Tibial nerve (tissue), 4 donors: ENCODE data around the gene CACNB3. TPM values are rescaled to one million over a fixed set of nuclear protein-coding genes. Genes with fewer than 3 reads are reported as not detected.

ENCODE experiments used
- DNase-seq, 2 donors: peaks; one replicate each; pipeline ENCODE4 v3.0.0-alpha.2; 2019; ENCODE audit warnings: low spot score in 2 of 2
- H3K27ac ChIP-seq, 4 donors: fragments of 200-600 bp; sonication (generic) in 3 of 4; one replicate each; pipeline ENCODE4 v1.5.1; 2017 to 2019; ENCODE audit warnings: mild to moderate bottlenecking in 1 of 4
- H3K27me3 ChIP-seq, 2 donors: fragments of 200-600 bp; sonication (generic) in 1 of 2; one replicate each; pipeline versions ENCODE4 v1.5.1 to v1.6.0; 2017 to 2019
- H3K36me3 ChIP-seq, 3 donors: fragments of 200-600 bp; sonication (generic); one replicate each; pipeline ENCODE4 v1.5.1; 2018 to 2019
- H3K4me1 ChIP-seq, 4 donors: fragments of 200-600 bp; sonication (generic) in 3 of 4; one replicate each; pipeline ENCODE4 v1.5.1; 2017 to 2019
- H3K4me3 ChIP-seq, 4 donors: fragments of 200-600 bp; sonication (generic) in 3 of 4; one replicate each; pipeline ENCODE4 v1.5.1; 2017 to 2019; ENCODE audit warnings: mild to moderate bottlenecking in 1 of 4, moderate library complexity in 1 of 4
- H3K9me3 ChIP-seq, 4 donors: fragments of 200-600 bp; sonication (generic) in 3 of 4; one replicate each; pipeline ENCODE4 v1.5.1; 2017 to 2019
- CTCF ChIP-seq, 5 experiments: fragments of 200-600 bp in 3 of 5; fragments of 450-650 bp in 2 of 5; sonication (generic) in 3 of 5; IDR thresholded peaks; one replicate each; pipeline ENCODE4 v1.5.1; 2016 to 2019; ENCODE audit warnings: antibody characterized with exemption in 5 of 5, mild to moderate bottlenecking in 3 of 5, moderate library complexity in 2 of 5
- EP300 ChIP-seq, 2 donors: sonication (generic); formaldehyde crosslinking; IDR thresholded peaks; one replicate each; pipeline ENCODE4 v1.6.1; 2017; ENCODE audit warnings: antibody characterized with exemption in 2 of 2, mild to moderate bottlenecking in 1 of 2
- POLR2A ChIP-seq, 2 donors: fragments of 450-650 bp; IDR thresholded peaks; one replicate each; pipeline ENCODE4 v1.6.1; 2017; ENCODE audit warnings: antibody characterized with exemption in 2 of 2, mild to moderate bottlenecking in 2 of 2, moderate library complexity in 2 of 2
- WGBS, 2 donors: methylation state at CpG; one replicate each; pipeline ENCODE4 v1.1.5; 2018; 5-methylcytosine and 5-hydroxymethylcytosine counted together
- total RNA-seq, 4 donors: library from RNA; depleted of rRNA; stranded (reverse); fragments of >200 nt; gene quantifications; one replicate each; pipeline ENCODE4 v1.1.0, GENCODE V29; 2016

Gene CACNB3
- total RNA-seq, 4 donors from 2014 or later: 9.8 to 31.2 (median 20.7) TPM

GRCh38 chr12:48819986-48820725, 1.9 kb downstream of the CACNB3 start:
- TF ChIP-seq POLR2A (IDR thresholded peaks at IDR 0.05) (no peak), CTCF (IDR thresholded peaks at IDR 0.05) (no peak), EP300 (IDR thresholded peaks at IDR 0.05) (no peak)
- no peaks in the 10 kb centered on the region for H3K27me3 ChIP-seq
- H3K4me1 ChIP-seq: peaks cover 0 to 48% (median 13%) of the 10 kb centered on the region in 4 donors
- no peaks in the 10 kb centered on the region for H3K9me3 ChIP-seq
- no peak for DNase-seq
- WGBS, 2 donors: 66 to 68% methylated on average over 5 of the region's 5 CpGs
- H3K27ac ChIP-seq: no peak overlapping the region
- H3K36me3 ChIP-seq: peaks cover 0 to 15% (median 0%) of the 10 kb centered on the region in 3 donors
- no peak overlapping the region for H3K4me3 ChIP-seq

GRCh38 chr12:48822139-48822538, 3.8 kb downstream of the CACNB3 start:
- Histone ChIP-seq H3K27me3 (no peaks in the 10 kb centered on the region), H3K4me1 (peaks cover 0 to 30% (median 5%) of the 10 kb centered on the region in 4 donors), H3K36me3 (peaks cover 0 to 35% (median 0%) of the 10 kb centered on the region in 3 donors), H3K27ac (no peak overlapping the region), H3K9me3 (no peaks in the 10 kb centered on the region), H3K4me3 (no peak overlapping the region)
- no peak for TF ChIP-seq EP300 (IDR thresholded peaks at IDR 0.05)
- no peak for TF ChIP-seq CTCF (IDR thresholded peaks at IDR 0.05)
- TF ChIP-seq POLR2A (IDR thresholded peaks at IDR 0.05): no peak
- 83 to 90% methylated on average over 5 of the region's 5 CpGs for WGBS, 2 donors
- DNase-seq: no peak

GRCh38 chr12:48822711-48823110, 4.4 kb downstream of the CACNB3 start:
- TF ChIP-seq POLR2A (IDR thresholded peaks at IDR 0.05) (no peak), CTCF (IDR thresholded peaks at IDR 0.05) (no peak), EP300 (IDR thresholded peaks at IDR 0.05) (no peak)
- Histone ChIP-seq H3K36me3 (peaks cover 0 to 41% (median 0%) of the 10 kb centered on the region in 3 donors), H3K9me3 (no peaks in the 10 kb centered on the region), H3K4me3 (no peak overlapping the region), H3K4me1 (peaks cover 0 to 25% (median 4%) of the 10 kb centered on the region in 4 donors), H3K27me3 (no peaks in the 10 kb centered on the region), H3K27ac (no peak overlapping the region)
- no peak for DNase-seq
- 60 to 65% methylated on average over 2 of the region's 2 CpGs for WGBS, 2 donors

- Histone ChIP-seq H3K9me3 (no peaks in the 10 kb centered on the region), H3K4me3 (no peak overlapping the region), H3K27me3 (no peaks in the 10 kb centered on the region), H3K36me3 (peaks cover 0 to 47% (median 0%) of the 10 kb centered on the region in 3 donors), H3K27ac (no peak overlapping the region), H3K4me1 (peaks cover 0 to 19% (median 0%) of the 10 kb centered on the region in 4 donors)
- TF ChIP-seq POLR2A (IDR thresholded peaks at IDR 0.05): no peak
- no peak for TF ChIP-seq CTCF (IDR thresholded peaks at IDR 0.05)
- TF ChIP-seq EP300 (IDR thresholded peaks at IDR 0.05): no peak
- WGBS, 2 donors: 82 to 86% methylated on average over 10 to 11 of the region's 11 CpGs
- DNase-seq: no peak
Measured at GRCh38 chr12:48823281-48823680, 5.0 kb downstream of the CACNB3 start.

GRCh38 chr12:48824112-48824511, 5.8 kb downstream of the CACNB3 start:
- DNase-seq: no peak
- H3K36me3 ChIP-seq: peaks cover 0 to 55% (median 4%) of the 10 kb centered on the region in 3 donors

More at GRCh38 chr12:48824112-48824511, 5.8 kb downstream of the CACNB3 start:
- Histone ChIP-seq H3K27me3 (no peaks in the 10 kb centered on the region), H3K9me3 (no peaks in the 10 kb centered on the region), H3K27ac (no peak overlapping the region), H3K4me3 (no peak overlapping the region), H3K4me1 (peaks cover 0 to 12% (median 0%) of the 10 kb centered on the region in 4 donors)
- WGBS, 2 donors: 70 to 75% methylated on average over 11 to 12 of the region's 12 CpGs
- TF ChIP-seq EP300 (IDR thresholded peaks at IDR 0.05): no peak
- TF ChIP-seq CTCF (IDR thresholded peaks at IDR 0.05): no peak
- TF ChIP-seq POLR2A (IDR thresholded peaks at IDR 0.05): no peak
